Neural cell (in vitro differentiated cells): ENCODE results near the gene ANKS1B. TPM values are rescaled to one million over a fixed set of nuclear protein-coding genes. Genes with fewer than 3 reads are reported as not detected.

Source experiments
- H2AFZ ChIP-seq: fragments of 200-600, 300-800 bp; sonication (generic), shearing (Covaris generic); 2 replicates; pipeline ENCODE4 v1.6.0; 2014; ENCODE audit warnings: low read depth, mild to moderate bottlenecking, antibody characterized with exemption, low read length, moderate library complexity
- H3F3A ChIP-seq: fragments of 200-600 bp; shearing (Covaris generic); 2 replicates; pipeline ENCODE4 v1.6.1; 2016; ENCODE audit warnings: mild to moderate bottlenecking, moderate library complexity, mixed read lengths, antibody characterized with exemption, low read length; ENCODE audit not compliant: insufficient read depth, poor library complexity, severe bottlenecking
- H3K27ac ChIP-seq: fragments of 200-600, 300-800 bp; sonication (generic), shearing (Covaris generic); 2 replicates; pipeline ENCODE4 v1.5.1; 2014; ENCODE audit warnings: mild to moderate bottlenecking, low read length, moderate library complexity
- H3K27me3 ChIP-seq: fragments of 300-800, 200-600 bp; sonication (generic), shearing (Covaris generic); 2 replicates; pipeline ENCODE4 v1.6.0; 2014; ENCODE audit warnings: mild to moderate bottlenecking, low read depth, low read length, moderate library complexity; ENCODE audit not compliant: insufficient read depth
- H3K36me3 ChIP-seq: fragments of 300-800, 200-600 bp; sonication (generic), shearing (Covaris generic); 2 replicates; pipeline ENCODE4 v1.5.1; 2014; ENCODE audit warnings: mild to moderate bottlenecking, antibody characterized with exemption, low read length, moderate library complexity; ENCODE audit not compliant: insufficient read depth
- H3K4me2 ChIP-seq: fragments of 300-800, 200-600 bp; sonication (generic), shearing (Covaris generic); 2 replicates; pipeline ENCODE4 v1.6.0; 2014; ENCODE audit warnings: mild to moderate bottlenecking, low read length
- H3K4me3 ChIP-seq: fragments of 300-800, 200-600 bp; sonication (generic), shearing (Covaris generic); 2 replicates; pipeline ENCODE4 v1.5.1; 2014; ENCODE audit warnings: mild to moderate bottlenecking, low read length, moderate library complexity
- H3K79me2 ChIP-seq: fragments of 200-600 bp; shearing (Covaris generic); replicated peaks from 2 replicates; pipeline ENCODE4 v1.6.0; 2014; ENCODE audit warnings: mild to moderate bottlenecking, low read length, moderate library complexity; ENCODE audit not compliant: insufficient read depth
- H3K9ac ChIP-seq: fragments of 300-800, 200-600 bp; sonication (generic), shearing (Covaris generic); 2 replicates; pipeline ENCODE4 v1.6.1; 2016; ENCODE audit warnings: mild to moderate bottlenecking, low read length, mixed read lengths
- H3K9me2 ChIP-seq: fragments of 200-600 bp; shearing (Covaris generic); 2 replicates; pipeline ENCODE4 v1.6.1; 2016; ENCODE audit warnings: mild to moderate bottlenecking, low read length, mixed read lengths; ENCODE audit not compliant: insufficient read depth
- H3K9me3 ChIP-seq: fragments of 200-600, 300-800 bp; sonication (generic), shearing (Covaris generic); 2 replicates; pipeline ENCODE4 v1.6.1; 2016; ENCODE audit warnings: mild to moderate bottlenecking, mixed run types, low read length, moderate library complexity, mixed read lengths
- H4K20me1 ChIP-seq: fragments of 200-600 bp; shearing (Covaris generic); 2 replicates; pipeline ENCODE4 v1.6.1; 2016; ENCODE audit warnings: mild to moderate bottlenecking, mixed run types; ENCODE audit not compliant: insufficient read depth
- EP300 ChIP-seq: fragments of 450-650 bp; conservative IDR thresholded peaks from 2 replicates; pipeline ENCODE4 v1.6.1; 2014; ENCODE audit warnings: antibody characterized with exemption, mild to moderate bottlenecking, moderate library complexity; ENCODE audit not compliant: poor library complexity, severe bottlenecking
- EZH2 ChIP-seq: fragments of 200-600, 300-800 bp; shearing (Covaris generic), sonication (generic); IDR thresholded peaks from 2 replicates; pipeline ENCODE4 v1.6.1; 2014; ENCODE audit warnings: antibody characterized with exemption, low read length, borderline replicate concordance, mild to moderate bottlenecking; ENCODE audit not compliant: insufficient read depth, poor library complexity, severe bottlenecking
- MXI1 ChIP-seq: fragments of 450-650 bp; conservative IDR thresholded peaks from 2 replicates; pipeline ENCODE4 v1.6.1; 2014; ENCODE audit warnings: antibody characterized with exemption, mild to moderate bottlenecking; ENCODE audit not compliant: poor library complexity, severe bottlenecking
- POLR2AphosphoS5 ChIP-seq: IDR thresholded peaks from 2 replicates; pipeline ENCODE4 v1.6.1; 2012
- RAD21 ChIP-seq: fragments of 450-650 bp; conservative IDR thresholded peaks from 2 replicates; pipeline ENCODE4 v1.6.1; 2014; ENCODE audit warnings: antibody characterized with exemption, mild to moderate bottlenecking, moderate library complexity
- SMC3 ChIP-seq: fragments of 450-650 bp; conservative IDR thresholded peaks from 2 replicates; pipeline ENCODE4 v1.6.1; 2014; ENCODE audit warnings: antibody characterized with exemption, mild to moderate bottlenecking, moderate library complexity; ENCODE audit not compliant: poor library complexity
- TAF1 ChIP-seq: IDR thresholded peaks from 2 replicates; pipeline ENCODE4 v1.6.1; 2012; ENCODE audit warnings: low read depth
- polyA plus RNA-seq: library from polyadenylated mRNA; depleted of rRNA; stranded (reverse); fragments of >200 nt; gene quantifications from 2 replicates; pipeline ENCODE4 v1.2.3, GENCODE V29; 2014
- TF ChIP-seq, protein P1 (sequence below): fragments of 450-650 bp; IDR thresholded peaks from 2 replicates; pipeline ENCODE4 v1.5.1; 2014; ENCODE audit warnings: antibody characterized with exemption, mild to moderate bottlenecking, moderate library complexity; ENCODE audit not compliant: poor library complexity, severe bottlenecking
- TF ChIP-seq, protein P2 (sequence below): IDR thresholded peaks from 2 replicates; pipeline ENCODE4 v1.6.1; 2012; ENCODE audit warnings: borderline replicate concordance

ANKS1B gene
- polyA plus RNA-seq, 1 donor from 2014 or later, result 65.6 TPM

DNA sequence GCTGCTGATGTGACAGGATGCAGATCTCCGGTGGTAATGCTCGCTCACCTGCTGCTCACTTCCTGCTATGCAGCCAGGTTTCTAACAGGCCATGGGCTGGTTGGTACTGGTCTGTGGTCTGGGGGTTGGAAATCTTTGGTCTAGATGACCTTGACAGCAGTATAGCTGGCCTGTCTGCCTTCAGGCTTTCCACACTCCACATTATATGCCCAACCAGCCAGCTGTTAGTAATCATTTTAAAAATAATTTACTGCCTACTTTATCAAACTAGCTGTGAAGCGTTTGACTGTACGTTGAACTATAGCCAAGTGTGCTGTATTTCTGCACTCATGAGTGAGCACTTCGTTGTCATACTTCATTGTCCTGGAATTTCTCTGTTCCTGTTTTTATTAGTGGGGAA is 761.2 kb downstream of the ANKS1B start:
- Histone ChIP-seq H3K79me2 (no peaks in the 10 kb centered on the region), H3K27ac (no peak overlapping the region), H3K9me2 (no peaks in the 10 kb centered on the region), H4K20me1 (no peaks in the 10 kb centered on the region), H3K27me3 (no peaks in the 10 kb centered on the region), H3K4me3 (no peak overlapping the region), H2AFZ (no peak overlapping the region), H3K4me2 (no peak overlapping the region), H3F3A (no peaks in the 10 kb centered on the region), H3K9ac (no peak overlapping the region), H3K9me3 (no peaks in the 10 kb centered on the region), H3K36me3 (no peaks in the 10 kb centered on the region)
- TF ChIP-seq EP300 (no peak), TAF1 (no peak), SMC3 (no peak), EZH2 (no peak), RAD21 (no peak), MXI1 (no peak), POLR2AphosphoS5 (no peak)
- TF ChIP-seq, protein P1, sequence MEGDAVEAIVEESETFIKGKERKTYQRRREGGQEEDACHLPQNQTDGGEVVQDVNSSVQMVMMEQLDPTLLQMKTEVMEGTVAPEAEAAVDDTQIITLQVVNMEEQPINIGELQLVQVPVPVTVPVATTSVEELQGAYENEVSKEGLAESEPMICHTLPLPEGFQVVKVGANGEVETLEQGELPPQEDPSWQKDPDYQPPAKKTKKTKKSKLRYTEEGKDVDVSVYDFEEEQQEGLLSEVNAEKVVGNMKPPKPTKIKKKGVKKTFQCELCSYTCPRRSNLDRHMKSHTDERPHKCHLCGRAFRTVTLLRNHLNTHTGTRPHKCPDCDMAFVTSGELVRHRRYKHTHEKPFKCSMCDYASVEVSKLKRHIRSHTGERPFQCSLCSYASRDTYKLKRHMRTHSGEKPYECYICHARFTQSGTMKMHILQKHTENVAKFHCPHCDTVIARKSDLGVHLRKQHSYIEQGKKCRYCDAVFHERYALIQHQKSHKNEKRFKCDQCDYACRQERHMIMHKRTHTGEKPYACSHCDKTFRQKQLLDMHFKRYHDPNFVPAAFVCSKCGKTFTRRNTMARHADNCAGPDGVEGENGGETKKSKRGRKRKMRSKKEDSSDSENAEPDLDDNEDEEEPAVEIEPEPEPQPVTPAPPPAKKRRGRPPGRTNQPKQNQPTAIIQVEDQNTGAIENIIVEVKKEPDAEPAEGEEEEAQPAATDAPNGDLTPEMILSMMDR, result no peak
- TF ChIP-seq, protein P2, sequence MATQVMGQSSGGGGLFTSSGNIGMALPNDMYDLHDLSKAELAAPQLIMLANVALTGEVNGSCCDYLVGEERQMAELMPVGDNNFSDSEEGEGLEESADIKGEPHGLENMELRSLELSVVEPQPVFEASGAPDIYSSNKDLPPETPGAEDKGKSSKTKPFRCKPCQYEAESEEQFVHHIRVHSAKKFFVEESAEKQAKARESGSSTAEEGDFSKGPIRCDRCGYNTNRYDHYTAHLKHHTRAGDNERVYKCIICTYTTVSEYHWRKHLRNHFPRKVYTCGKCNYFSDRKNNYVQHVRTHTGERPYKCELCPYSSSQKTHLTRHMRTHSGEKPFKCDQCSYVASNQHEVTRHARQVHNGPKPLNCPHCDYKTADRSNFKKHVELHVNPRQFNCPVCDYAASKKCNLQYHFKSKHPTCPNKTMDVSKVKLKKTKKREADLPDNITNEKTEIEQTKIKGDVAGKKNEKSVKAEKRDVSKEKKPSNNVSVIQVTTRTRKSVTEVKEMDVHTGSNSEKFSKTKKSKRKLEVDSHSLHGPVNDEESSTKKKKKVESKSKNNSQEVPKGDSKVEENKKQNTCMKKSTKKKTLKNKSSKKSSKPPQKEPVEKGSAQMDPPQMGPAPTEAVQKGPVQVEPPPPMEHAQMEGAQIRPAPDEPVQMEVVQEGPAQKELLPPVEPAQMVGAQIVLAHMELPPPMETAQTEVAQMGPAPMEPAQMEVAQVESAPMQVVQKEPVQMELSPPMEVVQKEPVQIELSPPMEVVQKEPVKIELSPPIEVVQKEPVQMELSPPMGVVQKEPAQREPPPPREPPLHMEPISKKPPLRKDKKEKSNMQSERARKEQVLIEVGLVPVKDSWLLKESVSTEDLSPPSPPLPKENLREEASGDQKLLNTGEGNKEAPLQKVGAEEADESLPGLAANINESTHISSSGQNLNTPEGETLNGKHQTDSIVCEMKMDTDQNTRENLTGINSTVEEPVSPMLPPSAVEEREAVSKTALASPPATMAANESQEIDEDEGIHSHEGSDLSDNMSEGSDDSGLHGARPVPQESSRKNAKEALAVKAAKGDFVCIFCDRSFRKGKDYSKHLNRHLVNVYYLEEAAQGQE, result no peak

DNA sequence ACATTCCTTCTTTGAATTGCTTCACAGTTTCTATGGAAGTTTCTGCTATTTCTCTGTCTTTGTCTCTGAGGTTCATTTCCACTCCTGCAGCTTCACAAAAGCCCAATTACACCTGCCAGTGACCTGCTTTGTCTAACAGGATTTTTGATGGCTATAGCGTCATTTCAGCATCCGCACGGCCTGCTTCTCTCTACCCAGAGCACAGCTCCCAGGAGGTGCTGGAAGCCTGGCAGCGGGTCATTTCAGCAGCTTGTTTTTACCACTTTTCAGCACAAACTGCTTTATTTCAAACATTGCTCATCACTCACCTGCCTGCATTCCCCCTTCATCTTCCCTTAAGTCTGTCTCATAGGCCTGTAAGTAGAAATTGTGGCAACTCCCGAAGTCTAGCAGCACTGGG is 771.7 kb downstream of the ANKS1B start:
- no peak overlapping the region for H3K27ac ChIP-seq
- H3K79me2 ChIP-seq, result no peaks in the 10 kb centered on the region
- H2AFZ ChIP-seq, result no peak overlapping the region
- H3K4me2 ChIP-seq, result no peak overlapping the region
- H3K27me3 ChIP-seq, result no peaks in the 10 kb centered on the region
- H3K9me3 ChIP-seq, result no peaks in the 10 kb centered on the region
- no peak overlapping the region for H3K4me3 ChIP-seq
- H3F3A ChIP-seq, result no peaks in the 10 kb centered on the region
- TF ChIP-seq MXI1, result no peak
- no peak for TF ChIP-seq TAF1
- TF ChIP-seq EP300, result no peak
- TF ChIP-seq RAD21, result no peak
- no peak for TF ChIP-seq EZH2
- TF ChIP-seq POLR2AphosphoS5, result no peak
- H4K20me1 ChIP-seq, result no peaks in the 10 kb centered on the region
- H3K9ac ChIP-seq, result no peak overlapping the region
- no peaks in the 10 kb centered on the region for H3K36me3 ChIP-seq
- H3K9me2 ChIP-seq, result no peaks in the 10 kb centered on the region

DNA sequence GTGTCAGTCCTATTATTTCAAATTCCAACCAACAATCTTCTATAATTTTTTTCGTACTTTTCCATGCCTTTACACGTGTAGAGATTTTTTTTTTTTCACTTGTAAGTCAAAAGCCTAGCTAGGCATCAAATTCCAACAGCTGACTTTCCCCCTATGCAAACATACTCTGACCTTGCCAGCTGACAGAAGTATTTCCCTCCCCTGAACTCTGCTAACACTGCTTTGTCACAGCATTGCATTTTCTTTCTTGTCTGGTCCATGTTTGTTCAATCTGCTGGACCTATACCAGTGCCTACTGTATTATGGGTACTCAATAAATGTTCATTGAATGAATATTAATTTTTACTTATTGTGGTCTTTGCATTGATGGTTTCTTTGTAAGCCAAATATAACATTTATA is 772.5 kb downstream of the ANKS1B start:
- H3K9ac ChIP-seq, result no peak overlapping the region

More for the DNA sequence above, 772.5 kb downstream of the ANKS1B start:
- Histone ChIP-seq H4K20me1 (no peaks in the 10 kb centered on the region), H3F3A (no peaks in the 10 kb centered on the region), H3K4me3 (no peak overlapping the region), H3K9me3 (no peaks in the 10 kb centered on the region), H3K4me2 (no peak overlapping the region), H3K36me3 (no peaks in the 10 kb centered on the region), H3K27me3 (no peaks in the 10 kb centered on the region), H3K27ac (no peak overlapping the region), H2AFZ (no peak overlapping the region), H3K9me2 (no peaks in the 10 kb centered on the region), H3K79me2 (no peaks in the 10 kb centered on the region)
- TF ChIP-seq POLR2AphosphoS5 (no peak), MXI1 (no peak), EZH2 (no peak), RAD21 (no peak), EP300 (no peak), TAF1 (no peak)
- TF ChIP-seq, protein P2, result no peak
- TF ChIP-seq, protein P1, result no peak
